Left lobe of liver (tissue), 2 donors: Measurements from ENCODE around the gene SKP2. TPM values are rescaled to one million over a fixed set of nuclear protein-coding genes. Genes with fewer than 3 reads are reported as not detected.
A peak's percentile ranks its signal among the peaks of the same experiment; 100 is the strongest.
"Not testable (repeated sequence)": the region's sequence is repeated elsewhere in the genome, so short reads cannot be mapped to it uniquely, and the experiment has no call there.

Experiments
- ATAC-seq: fragments of 200-7000 bp; cut with Tn5 transposase; one replicate; pipeline ENCODE4 v1.9.1; 2020; ENCODE audit warnings: mild to moderate bottlenecking, moderate library complexity
- DNase-seq: peaks from one replicate; pipeline ENCODE4 v3.0.0-alpha.2; 2020; ENCODE audit warnings: low spot score
- total RNA-seq: library from RNA; stranded (reverse); gene quantifications from one replicate; pipeline ENCODE4 v1.2.1, GENCODE V29; 2021
- donor health status: DM: no; HTN: no; CAD: no; lungs with moderate emphysema.
- donor health status: DM: no; HTN: yes; CAD: no.

SKP2 gene
- total RNA-seq, 1 donor from 2014 or later = 28.9 TPM

DNA sequence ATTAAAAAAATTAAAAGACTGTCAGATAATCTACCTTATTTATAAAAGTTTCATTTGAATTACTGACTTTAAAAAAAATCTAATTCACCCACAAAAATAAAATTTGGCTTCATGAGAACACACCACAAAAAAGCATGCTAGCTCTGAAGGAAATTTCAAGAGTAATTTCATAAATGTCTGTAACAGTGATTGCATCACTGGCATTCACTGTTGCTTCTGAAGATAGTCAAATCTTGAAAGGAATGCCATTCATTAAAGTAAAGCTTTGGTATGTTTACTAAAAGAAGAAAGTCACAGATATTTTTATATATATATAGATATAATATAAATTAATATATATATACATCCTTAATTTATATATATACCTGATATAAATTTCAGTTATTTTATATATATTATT lies 46.4 kb downstream of the SKP2 start:
- ATAC-seq (no peak), DNase-seq (no peak)

DNA sequence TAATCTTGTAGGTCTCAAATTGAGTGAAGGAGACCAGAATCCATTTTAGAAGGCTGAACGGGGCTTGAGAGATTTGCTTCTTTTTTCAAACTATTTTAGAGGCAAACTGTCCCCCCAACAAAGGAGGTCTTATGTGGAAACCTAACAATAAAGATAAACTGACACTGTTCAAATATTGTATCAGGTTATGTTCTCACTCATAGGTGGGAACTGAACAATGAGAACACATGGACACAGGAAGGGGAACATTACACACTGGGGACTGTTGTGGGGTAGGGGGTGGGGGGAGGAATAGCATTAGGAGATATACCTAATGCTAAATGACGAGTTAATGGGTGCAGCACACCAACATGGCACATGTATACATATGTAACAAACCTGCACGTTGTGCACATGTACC lies 46.9 kb downstream of the SKP2 start:
- DNase-seq, ATAC-seq: not testable (repeated sequence)

- ATAC-seq = no peak
- DNase-seq = no peak
Observed at GRCh38 chr5:36199620-36200019, 47.7 kb downstream of the SKP2 start.

GRCh38 chr5:36200513-36200912 lies 48.6 kb downstream of the SKP2 start:
- DNase-seq (no peak), ATAC-seq (no peak)

DNA sequence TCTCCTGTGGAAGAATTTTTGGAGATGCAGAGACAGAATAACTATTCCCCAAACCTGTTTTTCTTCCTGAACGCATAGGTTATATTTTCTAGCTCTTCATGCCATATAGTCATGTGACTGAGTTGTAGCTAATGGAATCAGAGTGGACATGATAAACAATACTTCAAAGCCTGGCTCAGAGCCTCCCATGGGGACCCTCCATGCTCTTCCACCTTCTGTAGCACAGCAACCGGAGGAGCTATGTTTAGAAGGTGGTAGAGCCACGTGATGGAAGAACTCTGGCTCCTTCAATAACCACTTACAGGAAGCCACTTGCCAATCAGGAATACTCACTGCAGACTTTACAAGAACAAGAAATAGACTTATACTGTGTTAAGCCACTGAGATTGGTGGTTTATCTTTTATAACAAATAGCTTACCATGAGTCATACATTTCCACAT lies 50.6 kb downstream of the SKP2 start:
- no peak for ATAC-seq
- DNase-seq = no peak

- peak; percentile 89 for ATAC-seq
- DNase-seq = no peak
Observed at GRCh38 chr5:36205329-36205728, 53.4 kb downstream of the SKP2 start.

DNA sequence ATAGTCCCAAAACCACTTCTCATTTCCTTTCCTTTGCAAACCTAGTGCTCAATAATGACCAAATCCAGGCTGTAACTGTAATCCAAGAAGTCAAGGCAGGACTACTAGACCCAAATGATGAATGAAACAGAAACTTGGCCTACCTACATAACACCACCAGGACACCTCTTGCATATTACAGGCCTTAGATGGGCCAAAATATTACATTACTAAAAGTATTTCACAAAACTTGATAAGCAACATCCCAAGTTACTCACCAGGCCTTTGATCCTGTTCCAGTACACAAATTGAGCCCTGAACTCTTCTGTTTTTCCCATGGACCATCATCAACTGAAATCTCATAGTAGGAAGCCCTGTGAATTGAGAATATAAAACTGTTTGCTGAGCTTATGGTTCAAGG lies 55.0 kb downstream of the SKP2 start:
- ATAC-seq (peak; percentile 19), DNase-seq (no peak)

GRCh38 chr5:36208786-36209185 lies 56.9 kb downstream of the SKP2 start:
- DNase-seq (no peak), ATAC-seq (no peak)

- no peak for ATAC-seq
- no peak for DNase-seq
Observed at GRCh38 chr5:36209664-36210063, 57.8 kb downstream of the SKP2 start.

- ATAC-seq = peak; percentile 74
- no peak for DNase-seq
Observed at GRCh38 chr5:36214436-36214835, 62.5 kb downstream of the SKP2 start.

GRCh38 chr5:36215910-36216309 lies 64.0 kb downstream of the SKP2 start:
- DNase-seq (no peak), ATAC-seq (no peak)

- peak; percentile 55 for ATAC-seq
- no peak for DNase-seq
Observed at GRCh38 chr5:36217567-36217966, 65.7 kb downstream of the SKP2 start.

DNA sequence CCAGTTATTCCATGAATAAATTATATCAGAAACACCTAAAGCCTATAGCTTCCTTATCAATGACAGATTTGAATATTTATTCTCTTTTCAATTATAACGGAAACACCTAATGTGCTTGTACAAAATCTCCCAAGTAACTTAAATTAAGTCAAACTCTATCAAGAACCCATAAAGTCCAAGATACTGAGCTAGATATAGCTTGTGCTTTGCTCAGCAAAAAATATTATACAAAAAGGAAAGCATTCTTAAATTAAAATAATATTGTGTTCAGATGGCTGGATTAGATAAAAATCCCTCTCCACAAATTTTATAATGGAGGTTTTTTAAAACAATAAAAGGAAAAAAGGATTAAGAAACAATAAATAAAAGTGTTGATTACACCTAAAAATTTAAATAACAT lies 66.1 kb downstream of the SKP2 start:
- DNase-seq (no peak), ATAC-seq (no peak)

GRCh38 chr5:36222620-36223019 lies 70.7 kb downstream of the SKP2 start:
- ATAC-seq = no peak
- no peak for DNase-seq

DNA sequence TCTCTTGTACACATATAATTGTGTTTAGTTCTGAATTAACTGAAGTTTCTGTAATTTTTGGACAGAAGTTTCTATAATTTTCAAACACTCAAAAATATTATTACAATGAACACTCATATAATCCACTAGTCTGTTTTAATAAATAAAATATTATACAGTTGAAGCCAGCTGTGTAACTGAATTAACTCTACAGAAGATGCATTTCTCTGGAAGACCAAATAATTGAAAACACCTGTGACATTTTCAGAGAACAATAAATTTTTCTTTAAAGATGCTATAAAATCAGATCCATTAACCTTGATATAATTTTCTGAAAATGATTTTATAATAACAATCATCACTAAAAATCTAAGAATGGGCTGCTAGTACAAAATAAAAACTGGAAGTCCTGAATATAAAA lies 75.1 kb downstream of the SKP2 start:
- DNase-seq (no peak), ATAC-seq (no peak)

DNA sequence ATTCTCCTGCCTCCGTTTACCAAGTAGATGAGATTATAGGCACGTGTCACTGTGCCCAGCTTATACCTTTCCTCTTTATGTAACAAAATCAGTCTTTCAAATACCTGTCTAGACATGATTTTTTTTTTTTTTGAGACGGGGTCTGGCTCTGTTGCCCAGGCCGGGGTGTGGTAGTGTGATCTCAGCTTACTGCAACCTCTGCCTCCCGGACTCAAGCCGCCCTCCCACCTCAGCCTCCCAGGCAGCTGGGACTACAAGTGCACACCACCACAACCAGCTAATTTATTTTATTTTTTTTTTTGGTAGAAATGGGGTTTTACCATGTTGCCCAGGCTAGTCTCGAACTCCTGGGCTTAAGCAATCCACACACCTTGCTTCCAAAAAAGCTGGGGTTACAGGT lies 76.6 kb downstream of the SKP2 start:
- ATAC-seq = no peak
- DNase-seq = no peak

DNA sequence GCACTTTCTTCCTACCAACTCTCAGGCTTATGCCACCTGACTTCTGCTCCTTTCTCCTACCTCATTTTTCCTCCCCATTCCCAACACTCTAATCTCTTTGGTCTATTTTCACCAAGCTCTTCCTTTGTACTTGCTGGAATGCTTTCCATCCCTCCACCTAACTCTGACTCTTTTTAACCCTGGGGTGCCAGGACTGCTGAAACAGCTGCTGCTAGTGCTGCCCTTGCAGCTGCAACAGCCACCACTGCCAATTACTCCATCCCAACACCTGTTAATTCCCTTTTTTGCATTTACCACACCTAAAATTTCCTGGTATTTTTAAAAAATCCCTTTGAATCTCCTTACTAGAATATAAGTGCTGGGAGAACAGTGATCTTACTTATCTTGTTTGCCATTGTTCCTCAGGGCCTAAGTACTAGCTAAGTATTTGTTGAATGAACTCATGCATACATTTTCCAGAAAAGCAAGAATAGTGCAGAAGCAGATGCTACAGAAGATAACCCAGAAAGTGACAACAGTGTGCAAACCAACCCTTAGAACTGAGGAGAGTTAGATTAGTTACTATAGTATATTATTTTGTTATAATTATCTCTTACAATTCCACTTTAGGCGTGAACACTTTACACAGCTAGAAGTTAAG lies 78.4 kb downstream of the SKP2 start:
- ATAC-seq (no peak), DNase-seq (no peak)

DNA sequence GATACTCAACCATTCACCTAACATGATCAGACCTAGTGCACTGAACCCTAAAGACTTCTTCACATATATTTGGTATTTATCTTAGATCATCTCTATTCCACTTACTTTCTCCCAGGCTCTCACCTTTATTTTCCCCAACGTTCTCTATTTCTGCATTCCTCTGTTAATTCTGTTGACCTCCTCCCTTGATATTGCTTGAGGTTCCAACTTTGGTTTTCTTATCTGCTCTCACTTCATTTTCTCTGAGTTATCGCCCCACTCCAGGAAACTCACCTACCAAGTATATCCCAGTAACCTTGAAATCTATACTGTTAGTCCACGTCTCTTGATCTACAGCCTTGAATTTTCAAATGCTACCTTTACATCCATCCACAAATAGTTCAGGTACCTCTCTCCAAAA lies 80.6 kb downstream of the SKP2 start:
- no peak for DNase-seq
- no peak for ATAC-seq

Other genes starting within 250 kb of the SKP2 start
- not detected for gene CAPSL, start 213.5 kb upstream of the SKP2 start, total RNA-seq
- gene UGT3A1, start 160.7 kb upstream of the SKP2 start, total RNA-seq = 20.3 TPM
- gene UGT3A2, start 85.2 kb upstream of the SKP2 start, total RNA-seq = 0.18 TPM
- 8.9 TPM for gene LMBRD2, start 224 bp upstream of the SKP2 start, total RNA-seq
- gene NADK2, start 89.8 kb downstream of the SKP2 start, total RNA-seq = 185 TPM
- gene RANBP3L, start 149.8 kb downstream of the SKP2 start, total RNA-seq = 3.3 TPM